Activated naive CD8-positive, alpha-beta T cell treated with anti-CD3 and anti-CD28 coated beads, Interleukin-2, amount 50 U/mL, for 24 hours (primary cell): ENCODE measurements around the gene NFYA.

Experiments used
- ATAC-seq: fragments of 150-1000 bp; cut with Tn5 transposase; one replicate; pipeline ENCODE4 v1.10.0; 2021
- DNase-seq: peaks from one replicate; pipeline ENCODE4 v3.0.0; 2021
- H3K27ac Mint-ChIP-seq: one replicate; pipeline ENCODE4 v1.8.0; 2021; ENCODE audit warnings: mild to moderate bottlenecking, mixed read lengths
- H3K27me3 Mint-ChIP-seq: one replicate; pipeline ENCODE4 v1.8.0; 2021; ENCODE audit warnings: mixed read lengths
- H3K36me3 Mint-ChIP-seq: one replicate; pipeline ENCODE4 v1.8.0; 2021; ENCODE audit warnings: low read depth, mixed read lengths
- H3K4me1 Mint-ChIP-seq: one replicate; pipeline ENCODE4 v1.8.0; 2021; ENCODE audit warnings: mixed read lengths
- H3K4me3 Mint-ChIP-seq: one replicate; pipeline ENCODE4 v1.8.0; 2021; ENCODE audit warnings: mild to moderate bottlenecking, moderate library complexity, mixed read lengths
- H3K9me3 Mint-ChIP-seq: one replicate; pipeline ENCODE4 v1.8.0; 2021; ENCODE audit warnings: mixed read lengths

Gene NFYA

GRCh38 chr6:41055149-41055548, 17.6 kb upstream of the NFYA start:
- Mint-ChIP-seq H3K36me3 (peaks cover 7% of the 10 kb centered on the region), H3K4me3 (no peak overlapping the region), H3K27ac (no peak overlapping the region), H3K9me3 (no peaks in the 10 kb centered on the region), H3K27me3 (no peaks in the 10 kb centered on the region), H3K4me1 (peaks cover 19% of the 10 kb centered on the region)
- no peak for DNase-seq
- no peak for ATAC-seq

GRCh38 chr6:41056768-41057490, 15.8 kb upstream of the NFYA start:
- Mint-ChIP-seq H3K36me3 (peaks cover 8% of the 10 kb centered on the region), H3K4me3 (no peak overlapping the region), H3K4me1 (peaks cover 14% of the 10 kb centered on the region), H3K27ac (no peak overlapping the region), H3K9me3 (no peaks in the 10 kb centered on the region), H3K27me3 (no peaks in the 10 kb centered on the region)
- DNase-seq (no peak), ATAC-seq (no peak)

- Mint-ChIP-seq H3K4me3 (no peak overlapping the region), H3K36me3 (peaks cover 15% of the 10 kb centered on the region), H3K27ac (no peak overlapping the region), H3K4me1 (peaks cover 5% of the 10 kb centered on the region), H3K27me3 (no peaks in the 10 kb centered on the region), H3K9me3 (no peaks in the 10 kb centered on the region)
- DNase-seq: no peak
- no peak for ATAC-seq
Measured at GRCh38 chr6:41058783-41059181, 14.0 kb upstream of the NFYA start.

- Mint-ChIP-seq H3K36me3 (peaks cover 21% of the 10 kb centered on the region), H3K27ac (no peak overlapping the region), H3K4me3 (no peak overlapping the region), H3K9me3 (no peaks in the 10 kb centered on the region), H3K27me3 (no peaks in the 10 kb centered on the region), H3K4me1 (peaks cover 8% of the 10 kb centered on the region)
- DNase-seq: no peak
- no peak for ATAC-seq
Measured at GRCh38 chr6:41059556-41059955, 13.2 kb upstream of the NFYA start.

- DNase-seq: no peak
- H3K36me3 Mint-ChIP-seq: peaks cover 33% of the 10 kb centered on the region
- ATAC-seq: no peak
- H3K27me3 Mint-ChIP-seq: no peaks in the 10 kb centered on the region
- no peak overlapping the region for H3K27ac Mint-ChIP-seq
- H3K9me3 Mint-ChIP-seq: no peaks in the 10 kb centered on the region
- H3K4me3 Mint-ChIP-seq: no peak overlapping the region
- H3K4me1 Mint-ChIP-seq: peaks cover 11% of the 10 kb centered on the region
Measured at GRCh38 chr6:41061196-41061726, 11.5 kb upstream of the NFYA start.

- Mint-ChIP-seq H3K27ac (no peak overlapping the region), H3K4me3 (no peak overlapping the region)
Measured at GRCh38 chr6:41062056-41062455, 10.7 kb upstream of the NFYA start.

GRCh38 chr6:41063884-41064285, 8.9 kb upstream of the NFYA start:
- Mint-ChIP-seq H3K4me1 (peaks cover 12% of the 10 kb centered on the region), H3K27ac (no peak overlapping the region)
- no peak for ATAC-seq

More at GRCh38 chr6:41062056-41062455, 10.7 kb upstream of the NFYA start:
- Mint-ChIP-seq H3K4me1 (peaks cover 17% of the 10 kb centered on the region), H3K9me3 (no peaks in the 10 kb centered on the region), H3K27me3 (no peaks in the 10 kb centered on the region), H3K36me3 (peaks cover 40% of the 10 kb centered on the region)
- DNase-seq (no peak), ATAC-seq (no peak)

GRCh38 chr6:41064841-41065240, 7.9 kb upstream of the NFYA start:
- peaks cover 56% of the 10 kb centered on the region for H3K36me3 Mint-ChIP-seq
- ATAC-seq (no peak), DNase-seq (no peak)
- H3K4me3 Mint-ChIP-seq: no peak overlapping the region
- H3K9me3 Mint-ChIP-seq: no peaks in the 10 kb centered on the region
- peaks cover 16% of the 10 kb centered on the region for H3K4me1 Mint-ChIP-seq
- no peaks in the 10 kb centered on the region for H3K27me3 Mint-ChIP-seq
- H3K27ac Mint-ChIP-seq: no peak overlapping the region

More at GRCh38 chr6:41063884-41064285, 8.9 kb upstream of the NFYA start:
- H3K27me3 Mint-ChIP-seq: no peaks in the 10 kb centered on the region
- no peaks in the 10 kb centered on the region for H3K9me3 Mint-ChIP-seq
- H3K4me3 Mint-ChIP-seq: no peak overlapping the region
- DNase-seq: no peak
- peaks cover 50% of the 10 kb centered on the region for H3K36me3 Mint-ChIP-seq

GRCh38 chr6:41065550-41066026, 7.2 kb upstream of the NFYA start:
- no peaks in the 10 kb centered on the region for H3K27me3 Mint-ChIP-seq
- peaks cover 59% of the 10 kb centered on the region for H3K36me3 Mint-ChIP-seq
- peaks cover 19% of the 10 kb centered on the region for H3K4me1 Mint-ChIP-seq
- no peak overlapping the region for H3K27ac Mint-ChIP-seq
- no peak overlapping the region for H3K4me3 Mint-ChIP-seq
- DNase-seq (no peak), ATAC-seq (no peak)
- H3K9me3 Mint-ChIP-seq: no peaks in the 10 kb centered on the region

- Mint-ChIP-seq H3K4me3 (no peak overlapping the region), H3K4me1 (peaks cover 28% of the 10 kb centered on the region), H3K27ac (no peak overlapping the region), H3K9me3 (no peaks in the 10 kb centered on the region), H3K36me3 (peaks cover 59% of the 10 kb centered on the region), H3K27me3 (no peaks in the 10 kb centered on the region)
- no peak for ATAC-seq
- DNase-seq: peak; percentile 72
Measured at GRCh38 chr6:41066867-41067304, 5.9 kb upstream of the NFYA start.

- peaks cover 43% of the 10 kb centered on the region for H3K36me3 Mint-ChIP-seq
Measured at GRCh38 chr6:41071501-41071922, 1.3 kb upstream of the NFYA start.

GRCh38 chr6:41071923-41072835, 595 bp upstream of the NFYA start, which contains the start of gene OARD1:
Gene OARD1 (minus strand): TSS chr6:41072356. CDS start chr6:41071634, 722 bp downstream.
- peaks cover 55% of the 10 kb centered on the region for H3K4me1 Mint-ChIP-seq

More at GRCh38 chr6:41071501-41071922, 1.3 kb upstream of the NFYA start:
- DNase-seq: no peak
- Mint-ChIP-seq H3K4me3 (peak overlapping the region; percentile 92), H3K27ac (peak overlapping the region; percentile 96), H3K4me1 (peaks cover 55% of the 10 kb centered on the region), H3K9me3 (no peaks in the 10 kb centered on the region), H3K27me3 (no peaks in the 10 kb centered on the region)
- no peak for ATAC-seq

GRCh38 chr6:41073203-41073967, 611 bp downstream of the NFYA start:
- Mint-ChIP-seq H3K27me3 (no peaks in the 10 kb centered on the region), H3K36me3 (peaks cover 27% of the 10 kb centered on the region), H3K4me3 (peak overlapping the region; percentile 93), H3K27ac (peak overlapping the region; percentile 90), H3K9me3 (no peaks in the 10 kb centered on the region), H3K4me1 (peaks cover 63% of the 10 kb centered on the region)
- ATAC-seq (peak; percentile 12), DNase-seq (peak; percentile 84)

More at GRCh38 chr6:41071923-41072835, 595 bp upstream of the NFYA start, which contains the start of gene OARD1:
- DNase-seq (peak; percentile 99), ATAC-seq (peak; percentile 84)
- peak within 1 kb of the TSS; percentile 96 for H3K27ac Mint-ChIP-seq
- peak within 1 kb of the TSS; percentile 93 for H3K4me3 Mint-ChIP-seq
- H3K27me3 Mint-ChIP-seq: no peaks in the 10 kb centered on the region
- H3K9me3 Mint-ChIP-seq: no peaks in the 10 kb centered on the region
- peaks cover 37% of the 10 kb centered on the region for H3K36me3 Mint-ChIP-seq
